CD4-positive, alpha-beta T cell treated with Interleukin-15 for 1 hour (primary cell): Measurements from ENCODE around the gene AGPAT1.
A peak's percentile ranks its signal among the peaks of the same experiment; 100 is the strongest.
"Not testable (repeated sequence)": the region's sequence is repeated elsewhere in the genome, so short reads cannot be mapped to it uniquely, and the experiment has no call there.

Experiments
- DNase-seq: peaks from one replicate; pipeline ENCODE4 v3.0.0-alpha.2; 2020

The AGPAT1 gene

DNA sequence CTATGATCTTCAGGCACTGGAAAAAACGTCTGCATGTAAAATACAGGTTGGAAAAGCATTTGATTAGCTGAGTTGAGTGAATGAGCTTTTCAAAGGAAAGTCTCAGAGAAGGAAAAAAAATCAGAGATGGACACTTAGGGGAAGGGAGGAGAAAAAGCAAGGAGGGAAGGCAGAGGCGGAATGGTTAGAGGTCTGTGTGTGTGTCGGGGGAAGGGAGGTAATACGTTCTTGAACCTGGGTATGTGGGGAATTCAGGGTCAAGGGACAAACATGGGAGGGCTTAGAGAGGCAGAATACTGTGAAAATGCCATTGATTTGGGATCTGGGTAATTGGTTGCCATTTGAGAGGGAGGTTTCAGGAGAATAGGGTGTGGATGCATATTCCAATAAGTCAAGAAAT, 29.2 kb downstream of the AGPAT1 start:
- DNase-seq: no peak

DNA sequence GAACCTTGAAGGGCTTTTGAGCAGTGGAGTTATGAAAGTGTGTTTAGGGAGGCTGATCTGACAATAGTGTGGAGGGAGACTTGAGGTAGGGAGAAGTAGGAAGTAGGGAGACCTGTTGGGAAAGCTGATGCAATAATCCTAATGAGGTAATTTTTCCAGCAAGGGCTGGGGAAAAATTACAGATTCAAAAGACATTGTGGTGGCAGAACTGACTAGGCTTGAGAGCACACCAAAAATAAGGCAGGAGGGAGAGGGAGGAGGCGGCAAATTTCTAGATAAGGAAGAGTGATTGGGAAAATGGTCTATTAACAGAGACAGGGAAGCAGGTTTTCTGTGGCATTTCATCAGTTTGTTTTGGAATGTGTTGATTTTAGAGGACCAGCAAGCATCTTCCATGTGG, 29.6 kb downstream of the AGPAT1 start:
- DNase-seq: no peak

DNA sequence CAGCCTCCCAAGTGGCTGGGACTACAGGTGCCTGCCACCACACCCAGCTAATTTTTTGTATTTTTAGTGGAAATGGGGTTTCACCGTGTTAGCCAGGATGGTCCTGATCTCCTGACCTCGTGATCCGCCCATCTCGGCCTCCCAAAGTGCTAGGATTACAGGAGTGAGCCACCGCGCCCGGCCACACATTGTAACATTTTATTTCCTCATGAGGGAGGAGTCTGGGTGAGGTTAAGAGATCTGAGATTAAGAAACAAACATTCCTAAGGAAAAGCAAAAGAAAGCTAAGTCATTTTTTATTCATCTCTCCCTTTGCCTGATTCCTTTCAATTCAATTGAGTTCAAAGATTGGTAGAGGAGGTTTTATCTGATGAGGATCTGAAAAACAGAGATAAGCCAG, 31.6 kb downstream of the AGPAT1 start:
- not testable (repeated sequence) for DNase-seq

DNA sequence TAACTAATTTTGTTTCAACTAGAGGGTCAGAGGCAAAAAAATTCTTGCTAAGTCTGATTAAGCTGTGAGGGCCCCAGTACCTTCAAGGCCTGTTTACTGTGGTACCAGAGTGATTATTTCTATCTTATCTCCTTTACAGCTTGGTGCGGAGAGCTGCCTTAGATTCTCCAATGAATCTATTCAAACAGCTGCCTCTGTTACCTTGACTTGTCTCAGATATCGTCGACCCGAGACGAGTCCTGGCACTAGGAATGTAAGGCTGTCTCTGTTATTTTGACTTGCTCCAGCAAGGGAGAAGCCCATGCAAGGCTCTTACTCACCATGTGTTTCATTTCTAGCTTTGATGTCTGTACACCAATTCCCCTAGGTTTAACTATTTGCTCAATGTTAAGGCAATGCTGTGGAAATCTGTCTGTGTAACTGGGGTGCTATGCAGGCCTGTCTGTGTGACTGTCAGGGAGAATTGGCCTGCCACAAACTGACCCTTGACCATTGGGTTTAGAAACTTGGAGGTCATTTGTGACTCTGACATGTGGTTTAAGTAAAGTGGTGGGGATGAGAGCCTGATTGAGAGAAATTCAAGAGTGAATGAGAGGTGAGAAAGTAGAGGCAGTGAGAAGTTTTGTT, 35.4 kb downstream of the AGPAT1 start:
- no peak for DNase-seq

DNA sequence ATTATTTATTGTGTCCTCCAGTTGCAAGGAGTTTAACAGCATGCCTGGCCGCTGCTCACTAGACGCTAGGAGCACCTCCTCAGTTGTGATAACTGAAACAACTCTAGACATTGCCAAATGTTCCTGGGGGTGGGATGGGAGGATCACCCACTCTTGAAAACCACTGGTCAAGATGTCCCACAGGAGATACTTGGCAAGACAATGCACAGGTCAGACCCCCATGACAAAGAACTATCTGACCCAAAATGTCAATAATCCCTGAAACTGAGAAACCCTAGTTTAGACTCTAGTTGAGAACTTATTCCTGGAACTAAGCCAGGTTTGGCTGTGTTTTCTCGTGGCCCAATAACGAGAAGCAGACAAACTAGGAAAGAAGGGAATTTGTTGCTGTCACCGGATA, 36.3 kb downstream of the AGPAT1 start:
- DNase-seq: no peak

GRCh38 chr6:32137454-32137853, 38.4 kb downstream of the AGPAT1 start:
- DNase-seq: no peak

DNA sequence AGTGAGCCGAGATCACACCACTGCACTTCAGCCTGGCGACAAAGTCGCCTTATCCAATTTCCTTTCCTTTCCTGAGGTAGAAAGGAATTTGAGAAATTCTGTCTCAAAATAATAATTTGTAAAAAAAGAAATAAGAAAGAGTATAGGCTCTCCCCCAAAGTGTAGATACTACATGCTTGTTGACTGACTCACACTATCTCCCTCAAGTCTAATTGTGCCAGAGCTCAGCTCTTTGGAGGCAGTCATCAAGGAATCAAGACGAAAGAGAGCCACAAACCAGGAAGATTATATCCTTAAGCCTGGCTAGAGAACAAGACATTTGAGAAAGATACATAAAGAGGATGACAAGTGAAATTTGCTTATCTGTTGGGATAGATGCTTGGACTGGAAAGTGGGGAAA, 42.1 kb downstream of the AGPAT1 start:
- DNase-seq: no peak

DNA sequence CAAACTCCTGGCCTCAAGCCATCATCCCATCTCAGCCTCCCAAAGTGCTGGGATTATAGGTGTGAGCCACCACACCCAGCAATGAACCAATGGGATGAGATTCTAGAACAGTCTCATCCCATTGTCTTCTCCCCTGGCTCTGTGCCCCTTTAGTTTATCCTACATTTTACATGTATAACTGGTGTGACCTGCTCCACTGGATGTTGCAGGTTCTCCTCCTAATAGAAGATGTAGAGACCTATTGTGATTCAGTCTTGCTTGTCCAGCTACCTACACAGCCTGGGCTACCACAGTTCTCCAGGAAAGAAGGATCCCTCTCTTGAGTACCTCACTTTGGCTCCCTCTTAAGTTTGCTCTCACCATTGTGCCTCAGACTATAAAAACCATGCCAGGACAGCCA, 43.8 kb downstream of the AGPAT1 start:
- DNase-seq: no peak

DNA sequence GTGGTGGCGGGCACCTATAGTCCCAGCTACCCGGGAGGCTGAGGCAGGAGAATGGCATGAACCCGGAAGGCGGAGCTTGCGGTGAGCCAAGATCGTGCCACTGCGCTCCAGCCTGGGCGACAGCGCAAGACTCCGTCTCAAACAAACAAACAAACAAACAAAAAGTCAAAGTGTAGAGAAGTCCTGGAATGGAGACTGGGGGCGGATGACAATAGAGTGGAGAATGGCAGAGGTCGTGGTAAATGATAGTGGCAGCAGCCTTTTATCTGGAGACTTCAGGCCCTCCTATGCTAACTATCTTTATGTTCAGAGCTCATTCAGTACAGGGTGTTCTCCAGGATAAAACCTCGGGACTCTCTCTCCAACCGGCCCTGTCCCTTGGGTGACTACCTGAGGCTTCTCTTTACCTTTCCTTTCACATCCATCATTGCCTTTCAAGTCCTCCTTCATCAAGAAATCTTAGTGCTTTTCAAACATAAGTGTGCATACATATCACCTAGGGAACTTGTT, 44.4 kb downstream of the AGPAT1 start:
- no peak for DNase-seq

DNA sequence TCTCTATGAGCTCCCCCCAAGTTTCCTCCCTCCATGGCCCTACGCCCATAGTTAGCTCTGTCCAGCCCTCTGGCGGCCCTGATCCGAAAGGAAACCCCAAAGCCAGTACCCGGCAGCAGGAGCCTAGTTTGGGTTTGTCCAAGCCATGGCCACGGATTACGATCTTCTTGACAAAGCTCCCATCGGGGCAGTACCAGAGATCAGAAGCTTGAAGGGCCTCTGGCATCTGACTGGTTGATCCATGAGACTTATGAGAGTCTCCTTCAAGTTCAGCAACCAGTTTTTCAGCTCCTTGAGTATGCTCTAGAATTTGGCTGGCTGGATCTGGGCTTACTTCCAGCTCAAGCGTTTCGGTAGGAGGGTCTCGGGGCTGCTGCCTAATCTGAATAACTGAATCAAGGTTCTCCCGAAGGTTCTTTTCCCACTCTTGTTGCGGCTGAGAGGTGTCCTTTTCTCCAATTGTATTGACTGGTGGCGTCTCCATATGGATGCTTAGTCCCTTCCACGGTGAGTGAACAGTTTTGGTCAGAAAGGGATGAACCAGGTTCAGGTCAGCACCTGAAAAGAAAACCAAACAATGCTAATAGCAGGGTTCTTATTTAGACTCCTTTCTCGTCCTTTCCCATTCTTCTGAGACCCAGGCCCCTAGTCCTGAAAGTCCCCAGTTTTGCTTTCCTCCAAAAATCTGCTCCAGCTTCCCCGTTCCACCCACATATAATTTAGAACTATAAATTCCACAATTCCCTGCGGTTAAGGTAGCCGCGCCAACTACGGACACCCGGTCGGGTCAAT, 46.4 kb downstream of the AGPAT1 start:
- no peak for DNase-seq

DNA sequence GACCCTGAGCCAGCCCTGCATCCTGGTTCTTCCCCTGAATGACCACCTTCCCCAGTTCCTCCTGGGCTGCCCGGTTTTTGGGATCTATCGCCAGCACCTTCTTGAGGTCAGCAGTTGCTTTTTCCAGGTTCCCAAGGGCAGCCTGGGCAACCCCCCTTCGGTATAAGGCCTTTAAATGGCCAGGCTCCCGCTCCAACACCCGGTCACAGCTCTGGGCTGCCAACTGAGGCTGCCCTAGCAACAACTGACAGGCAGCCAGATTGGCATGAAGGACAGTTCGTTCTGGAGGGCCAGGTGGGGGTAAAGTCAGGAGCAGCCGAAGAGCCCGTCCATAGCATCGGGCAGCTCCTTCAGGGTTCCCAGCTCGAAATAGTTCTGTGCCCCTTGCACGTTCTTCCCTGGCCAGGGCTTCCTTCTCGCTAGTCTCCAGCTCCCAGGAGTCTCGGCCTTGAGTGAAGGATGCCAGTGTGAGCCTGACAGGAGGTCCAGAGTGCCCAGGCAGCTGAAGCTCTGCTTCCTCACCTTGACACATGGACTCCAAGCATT, 47.1 kb downstream of the AGPAT1 start:
- DNase-seq: no peak

- peak; percentile 100 for DNase-seq
Measured at GRCh38 chr6:32127717-32128592, 47.9 kb downstream of the AGPAT1 start, which contains the start of gene ATF6B. ATF6B (minus strand) TSS chr6:32128246; CDS start chr6:32128207, 39 bp downstream.

DNA sequence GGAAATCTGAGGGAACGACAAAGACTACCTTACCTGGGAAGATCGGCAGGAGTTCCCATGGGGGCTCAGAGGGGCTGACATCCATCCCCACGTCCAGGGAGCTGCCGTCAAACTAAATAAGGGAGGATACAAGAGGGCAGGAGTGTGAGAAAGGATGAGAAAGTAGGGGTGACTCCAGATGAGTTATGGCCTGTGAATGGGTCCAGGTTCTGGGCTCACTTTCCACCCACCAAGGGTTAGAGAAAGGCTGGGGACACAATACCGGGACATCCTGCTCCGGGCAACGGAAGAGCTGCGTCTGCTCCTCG, 48.5 kb downstream of the AGPAT1 start:
- no peak for DNase-seq

GRCh38 chr6:32126880-32127279, 49.0 kb downstream of the AGPAT1 start:
- no peak for DNase-seq

- no peak for DNase-seq
Measured at GRCh38 chr6:32123681-32124080, 52.2 kb downstream of the AGPAT1 start.

DNA sequence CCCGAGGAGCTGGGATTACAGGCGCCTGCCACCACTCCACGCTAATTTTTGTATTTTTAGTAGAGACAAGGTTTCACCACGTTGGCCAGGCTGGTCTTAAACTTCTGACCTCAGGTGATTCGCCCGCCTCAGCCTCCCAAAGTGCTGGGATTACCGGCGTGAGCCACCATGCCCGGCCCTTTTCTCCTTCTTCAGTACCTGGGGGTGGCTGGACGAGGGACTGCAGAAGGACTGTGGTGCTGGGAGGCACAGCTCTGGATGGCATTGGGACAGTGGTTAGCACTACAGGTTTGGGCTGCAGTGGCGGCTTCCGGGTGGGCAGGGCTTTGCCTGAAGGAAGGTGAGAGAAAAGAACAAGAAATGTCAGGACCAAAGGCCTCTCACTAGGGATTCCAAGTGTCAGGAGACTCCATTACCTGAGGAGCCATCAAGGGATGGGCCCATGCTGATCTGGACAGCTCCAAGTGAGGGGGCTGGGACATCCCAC, 55.3 kb downstream of the AGPAT1 start:
- no peak for DNase-seq

DNA sequence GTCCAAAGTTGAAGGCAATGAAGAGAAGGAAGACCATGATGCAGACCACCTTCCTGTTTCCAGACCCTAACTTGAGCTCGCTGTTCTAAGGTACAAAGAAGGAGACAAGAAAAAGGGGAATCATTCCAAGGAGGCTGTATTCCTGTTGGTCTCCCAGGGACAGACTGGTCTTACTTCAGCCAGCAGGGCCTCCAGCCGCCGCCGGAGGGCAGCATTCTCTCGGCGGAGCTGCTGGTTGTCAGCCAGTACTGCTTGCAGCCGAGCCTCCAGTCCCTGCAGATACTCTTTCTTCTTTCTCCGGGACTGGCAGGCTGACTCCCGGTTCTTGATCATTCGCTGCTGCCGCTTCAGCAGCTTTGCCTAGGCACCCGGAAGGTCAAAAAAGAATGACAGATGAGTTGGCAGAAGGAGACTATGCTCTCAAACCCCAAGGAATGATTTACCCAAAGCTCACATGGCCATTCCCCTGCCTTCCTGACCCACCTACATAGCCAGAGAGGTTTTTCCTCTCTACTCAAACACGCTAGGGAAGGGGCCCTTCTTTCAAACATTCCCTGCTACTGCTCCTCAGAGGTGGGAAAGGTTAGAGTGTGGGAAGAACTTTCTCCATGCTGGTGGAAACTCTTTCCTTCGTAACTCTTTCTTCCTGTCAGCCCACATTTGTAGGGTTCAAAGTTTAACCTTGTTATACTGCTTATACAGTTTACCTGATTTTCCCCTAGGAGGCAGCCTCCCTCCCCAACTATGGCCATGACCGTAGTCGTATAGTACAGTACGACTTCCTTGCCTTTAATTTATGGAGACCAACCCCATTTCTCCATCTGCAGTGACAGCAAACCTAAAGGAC, 56.9 kb downstream of the AGPAT1 start:
- DNase-seq: peak; percentile 73
